ENCODE measurements around the gene C4orf46. TPM values are rescaled to one million over a fixed set of nuclear protein-coding genes. Genes with fewer than 3 reads are reported as not detected.

Gene C4orf46
- polyA plus RNA-seq, 1 donor: 25.9 TPM

- no peak for DNase-seq
Measured at GRCh38 chr4:158657291-158657690, 14.4 kb downstream of the C4orf46 start.

GRCh38 chr4:158656439-158656838 is 15.2 kb downstream of the C4orf46 start:
- DNase-seq: no peak

GRCh38 chr4:158652920-158653319 is 18.8 kb downstream of the C4orf46 start:
- DNase-seq: no peak

- DNase-seq: no peak
Measured at GRCh38 chr4:158649111-158649680, 22.5 kb downstream of the C4orf46 start.

GRCh38 chr4:158644760-158645159 is 26.9 kb downstream of the C4orf46 start:
- no peak for DNase-seq

- DNase-seq: no peak
Measured at GRCh38 chr4:158644356-158644755, 27.3 kb downstream of the C4orf46 start.

GRCh38 chr4:158636619-158637018 is 35.1 kb downstream of the C4orf46 start:
- DNase-seq: no peak

- DNase-seq: no peak
Measured at GRCh38 chr4:158630893-158631292, 40.8 kb downstream of the C4orf46 start.

- no peak for DNase-seq
Measured at GRCh38 chr4:158625544-158625943, 46.1 kb downstream of the C4orf46 start.

GRCh38 chr4:158624889-158625478 is 46.7 kb downstream of the C4orf46 start:
- DNase-seq: peak; percentile 24

- DNase-seq: no peak
Measured at GRCh38 chr4:158622251-158622650, 49.4 kb downstream of the C4orf46 start.

GRCh38 chr4:158621729-158622128 is 50.0 kb downstream of the C4orf46 start:
- no peak for DNase-seq

GRCh38 chr4:158617956-158618355 is 53.7 kb downstream of the C4orf46 start:
- no peak for DNase-seq

Other genes with a start within 250 kb of the C4orf46 start
- gene RXFP1, start 150.0 kb downstream of the C4orf46 start, polyA plus RNA-seq (ENCODE audit: insufficient read length): 0.37 TPM
- gene ETFDH, start 409 bp upstream of the C4orf46 start, polyA plus RNA-seq (ENCODE audit: insufficient read length): 37.9 TPM
- gene PPID, start 51.5 kb upstream of the C4orf46 start, polyA plus RNA-seq (ENCODE audit: insufficient read length): 79.6 TPM
- 46.8 TPM for gene FNIP2, start 97.1 kb upstream of the C4orf46 start, polyA plus RNA-seq (ENCODE audit: insufficient read length)

Measured in left kidney (tissue), 2 donors.